Thyroid gland (tissue), 4 donors: ENCODE data around the gene RYR3.

ENCODE experiments used
- CTCF ChIP-seq, 6 experiments: fragments of 200-600 bp in 3 of 6; fragments of 450-650 bp in 3 of 6; sonication (generic) in 3 of 6; IDR thresholded peaks; one replicate each; pipeline ENCODE4 v1.5.1; 2016 to 2019; ENCODE audit warnings: antibody characterized with exemption in 6 of 6, mild to moderate bottlenecking in 2 of 6, inconsistent platforms in 1 of 6, moderate library complexity in 1 of 6
- POLR2A ChIP-seq, 2 donors: fragments of 450-650 bp; IDR thresholded peaks; one replicate each; pipeline ENCODE4 v1.6.1; 2017; ENCODE audit warnings: antibody characterized with exemption in 2 of 2, mild to moderate bottlenecking in 2 of 2, moderate library complexity in 1 of 2

- TF ChIP-seq CTCF (IDR thresholded peaks at IDR 0.05): no peak
- TF ChIP-seq POLR2A (IDR thresholded peaks at IDR 0.05): no peak
Observed at GRCh38 chr15:33395846-33396245, 85.1 kb downstream of the RYR3 start.
